ENCODE results near the gene USP15.

DNA sequence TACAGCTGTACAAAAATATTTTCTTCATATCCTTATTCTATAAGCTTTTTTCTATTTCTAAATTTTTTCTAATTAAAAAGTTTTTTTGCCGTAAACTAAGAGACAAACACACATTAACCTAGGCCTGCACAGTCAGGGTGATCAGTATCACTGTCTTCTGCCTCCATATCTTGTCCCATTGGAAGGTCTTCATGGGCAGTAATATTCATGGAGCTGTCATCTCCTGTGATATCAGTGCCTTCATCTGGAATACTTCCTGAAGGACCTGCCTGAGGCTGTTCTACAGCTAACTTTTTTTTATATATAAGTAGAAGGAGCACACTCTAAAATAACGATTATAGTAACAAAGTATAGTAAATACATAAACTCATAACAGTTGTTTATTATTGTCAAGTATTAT, 17.8 kb downstream of the USP15 start:
- TF ChIP-seq, protein P1, sequence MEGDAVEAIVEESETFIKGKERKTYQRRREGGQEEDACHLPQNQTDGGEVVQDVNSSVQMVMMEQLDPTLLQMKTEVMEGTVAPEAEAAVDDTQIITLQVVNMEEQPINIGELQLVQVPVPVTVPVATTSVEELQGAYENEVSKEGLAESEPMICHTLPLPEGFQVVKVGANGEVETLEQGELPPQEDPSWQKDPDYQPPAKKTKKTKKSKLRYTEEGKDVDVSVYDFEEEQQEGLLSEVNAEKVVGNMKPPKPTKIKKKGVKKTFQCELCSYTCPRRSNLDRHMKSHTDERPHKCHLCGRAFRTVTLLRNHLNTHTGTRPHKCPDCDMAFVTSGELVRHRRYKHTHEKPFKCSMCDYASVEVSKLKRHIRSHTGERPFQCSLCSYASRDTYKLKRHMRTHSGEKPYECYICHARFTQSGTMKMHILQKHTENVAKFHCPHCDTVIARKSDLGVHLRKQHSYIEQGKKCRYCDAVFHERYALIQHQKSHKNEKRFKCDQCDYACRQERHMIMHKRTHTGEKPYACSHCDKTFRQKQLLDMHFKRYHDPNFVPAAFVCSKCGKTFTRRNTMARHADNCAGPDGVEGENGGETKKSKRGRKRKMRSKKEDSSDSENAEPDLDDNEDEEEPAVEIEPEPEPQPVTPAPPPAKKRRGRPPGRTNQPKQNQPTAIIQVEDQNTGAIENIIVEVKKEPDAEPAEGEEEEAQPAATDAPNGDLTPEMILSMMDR (IDR thresholded peaks at IDR 0.05) = no peak
- no peak for TF ChIP-seq EP300 (IDR thresholded peaks at IDR 0.05)
